GM21786 (cell line): ENCODE measurements around the gene PAQR3.
A peak's percentile ranks its signal among the peaks of the same experiment; 100 is the strongest.

Experiments
- ATAC-seq: cut with Tn5 transposase; IDR thresholded peaks from one replicate; pipeline ENCODE4 v1.9.1; 2021; ENCODE audit not compliant: unreplicated experiment

Gene PAQR3, protein sequence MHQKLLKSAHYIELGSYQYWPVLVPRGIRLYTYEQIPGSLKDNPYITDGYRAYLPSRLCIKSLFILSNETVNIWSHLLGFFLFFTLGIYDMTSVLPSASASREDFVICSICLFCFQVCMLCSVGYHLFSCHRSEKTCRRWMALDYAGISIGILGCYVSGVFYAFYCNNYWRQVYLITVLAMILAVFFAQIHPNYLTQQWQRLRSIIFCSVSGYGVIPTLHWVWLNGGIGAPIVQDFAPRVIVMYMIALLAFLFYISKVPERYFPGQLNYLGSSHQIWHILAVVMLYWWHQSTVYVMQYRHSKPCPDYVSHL

DNA sequence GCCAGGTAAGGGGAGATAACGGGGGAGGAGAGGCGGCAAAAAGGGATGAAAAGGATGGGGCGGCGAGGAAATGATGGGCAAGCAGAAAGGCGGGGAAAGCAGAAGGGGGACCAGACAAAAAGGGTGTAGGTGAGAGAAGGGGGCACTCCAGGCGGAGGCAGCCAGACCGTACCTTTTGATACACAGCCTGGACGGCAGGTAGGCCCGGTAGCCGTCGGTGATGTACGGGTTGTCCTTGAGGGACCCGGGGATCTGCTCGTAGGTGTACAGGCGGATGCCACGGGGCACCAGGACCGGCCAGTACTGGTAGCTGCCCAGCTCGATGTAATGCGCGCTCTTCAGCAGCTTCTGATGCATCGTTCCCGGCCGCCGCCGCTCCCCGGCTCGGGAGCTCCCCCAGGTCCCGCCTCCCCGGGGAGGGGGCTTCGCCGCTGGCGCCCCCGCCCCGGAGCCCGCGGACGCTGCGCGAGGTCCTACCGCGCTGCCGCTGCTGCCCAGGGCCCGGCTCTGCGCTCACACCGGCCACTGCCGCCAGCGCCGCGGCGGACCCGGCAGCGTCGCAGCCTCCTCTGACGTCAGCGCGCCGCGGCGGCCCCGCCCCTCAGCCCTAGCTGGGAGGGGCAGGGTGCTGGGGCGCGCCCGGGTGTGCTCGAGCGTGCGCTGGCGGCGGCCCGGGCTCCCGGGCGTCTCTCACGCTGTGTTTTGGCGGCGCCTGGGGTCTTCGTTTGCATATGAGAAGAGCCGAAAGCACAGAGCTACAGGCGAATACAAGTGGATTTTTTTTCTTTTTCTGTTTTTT is at the start of gene PAQR3:
TSS of gene PAQR3 (minus strand) at position 571 of the 799 bp plus-strand sequence. CDS start at position 357, 214 bp downstream.
- peak; percentile 97 for ATAC-seq

DNA sequence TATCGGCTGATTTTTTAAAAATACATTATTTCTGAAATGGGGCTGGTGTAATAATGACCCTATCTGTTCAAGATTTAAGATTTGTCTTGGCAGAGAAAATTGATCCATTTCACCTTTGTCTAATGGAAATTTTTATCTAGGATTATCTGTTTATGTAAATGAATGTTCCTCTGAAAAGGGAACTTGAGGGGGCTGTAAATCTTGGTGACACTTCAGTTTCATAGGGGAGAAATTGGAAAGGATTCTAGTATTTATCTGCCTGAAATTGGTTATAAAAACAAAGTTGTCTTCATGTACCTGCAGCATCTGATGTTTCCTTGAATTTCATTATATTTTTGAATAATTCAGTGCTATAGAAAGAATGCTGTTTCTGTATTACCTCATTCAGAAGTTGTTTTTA is 48.4 kb upstream of the PAQR3 start:
- no peak for ATAC-seq

DNA sequence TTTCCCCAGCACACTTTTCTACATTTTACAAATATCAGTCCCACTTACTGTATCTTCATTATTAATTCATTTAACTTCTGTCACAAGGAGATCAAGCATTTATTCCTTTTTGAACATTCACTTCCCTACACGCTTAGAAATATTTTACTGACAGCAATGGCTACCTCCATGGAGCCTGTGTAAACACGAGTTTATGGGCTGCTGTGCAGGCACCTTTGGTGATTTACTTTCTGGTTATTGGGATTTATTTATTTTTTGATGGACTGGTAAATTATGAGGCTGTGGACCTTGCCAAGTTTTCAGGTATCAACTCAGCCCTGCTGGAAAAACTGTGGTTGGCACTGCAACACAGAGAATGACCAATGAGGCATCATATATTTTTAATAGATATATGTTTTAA is 45.4 kb upstream of the PAQR3 start:
- ATAC-seq: no peak

DNA sequence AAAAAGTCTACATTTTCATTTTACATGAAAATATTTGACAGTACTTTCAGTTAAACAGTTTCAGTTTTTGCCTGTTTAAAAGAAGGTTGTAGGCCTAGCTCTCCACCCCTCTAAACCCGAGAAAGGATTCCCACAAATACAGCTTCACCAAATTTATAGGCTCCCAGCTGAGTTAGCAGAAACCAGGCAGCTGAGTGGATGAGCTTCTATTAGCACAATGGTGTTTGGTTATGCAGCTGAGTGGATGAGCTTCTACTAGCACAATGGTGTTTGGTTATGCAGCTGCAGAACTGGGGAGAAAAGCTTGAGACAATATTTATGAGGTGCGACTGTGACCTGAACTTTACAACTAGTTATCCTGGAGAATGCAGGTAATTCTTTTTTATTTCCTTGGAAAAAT is 36.6 kb upstream of the PAQR3 start:
- no peak for ATAC-seq

DNA sequence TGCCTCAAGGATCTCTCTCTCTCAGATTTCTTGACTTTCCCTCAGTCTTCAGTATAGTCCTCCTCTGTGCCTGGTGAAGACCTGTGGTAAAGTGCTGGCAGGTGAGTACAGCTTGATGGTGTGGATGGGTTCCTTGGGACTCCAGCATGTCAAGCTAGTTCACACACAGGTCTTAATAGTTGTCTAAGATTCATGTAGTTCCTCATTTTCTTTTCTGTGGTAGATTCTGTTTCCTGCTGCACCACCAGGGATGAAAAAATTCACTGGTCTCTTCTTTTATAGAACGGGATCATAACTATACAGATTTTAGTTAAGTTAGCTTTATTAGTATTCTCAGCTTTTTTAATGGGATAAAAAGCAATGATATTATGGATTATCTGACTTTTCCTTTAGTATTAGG is 32.5 kb upstream of the PAQR3 start:
- ATAC-seq: no peak

DNA sequence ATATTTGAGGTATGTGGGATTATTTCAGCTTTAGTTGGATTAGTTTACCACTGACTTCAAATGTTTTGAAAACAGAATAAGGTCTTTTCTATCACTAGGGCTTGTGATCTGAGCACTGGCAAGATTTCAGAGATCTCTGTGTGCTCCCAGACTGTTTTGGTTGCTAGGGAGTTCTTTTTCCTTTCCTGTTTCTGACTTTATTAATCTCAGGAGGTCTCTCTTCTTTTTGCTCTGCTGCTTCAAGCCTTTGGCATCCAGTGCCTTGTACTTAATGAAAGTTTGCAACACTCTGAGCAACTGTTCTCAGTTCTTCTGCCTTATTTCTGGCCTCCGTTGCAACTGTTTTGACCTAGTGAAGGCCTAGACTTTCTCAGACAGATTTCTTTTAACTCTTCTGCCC is 32.1 kb upstream of the PAQR3 start:
- no peak for ATAC-seq

DNA sequence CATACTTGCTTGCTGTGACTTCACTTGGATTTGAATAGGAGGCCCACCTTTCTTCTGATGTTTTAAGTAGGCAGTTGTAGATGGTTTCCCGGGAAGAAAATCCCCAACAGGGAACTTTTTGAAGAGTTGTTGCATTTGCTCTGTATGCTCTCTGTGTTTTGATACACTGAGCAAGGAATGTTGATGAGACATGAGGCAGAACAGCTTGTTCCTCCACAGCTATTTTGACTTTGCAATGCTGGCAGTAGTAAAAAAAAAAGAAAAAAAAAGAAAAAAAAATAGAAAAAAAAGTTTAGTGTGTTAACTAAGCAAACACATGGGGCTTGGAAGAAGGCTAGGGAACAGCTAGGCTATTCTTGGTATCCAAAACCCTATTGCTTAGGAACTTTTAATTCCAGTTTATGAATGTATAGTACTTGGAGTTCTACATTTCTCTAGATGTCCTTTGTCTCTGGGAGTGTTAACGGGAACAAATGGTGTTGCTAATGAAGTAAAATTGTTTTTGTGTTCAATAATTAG is 23.4 kb upstream of the PAQR3 start:
- no peak for ATAC-seq

DNA sequence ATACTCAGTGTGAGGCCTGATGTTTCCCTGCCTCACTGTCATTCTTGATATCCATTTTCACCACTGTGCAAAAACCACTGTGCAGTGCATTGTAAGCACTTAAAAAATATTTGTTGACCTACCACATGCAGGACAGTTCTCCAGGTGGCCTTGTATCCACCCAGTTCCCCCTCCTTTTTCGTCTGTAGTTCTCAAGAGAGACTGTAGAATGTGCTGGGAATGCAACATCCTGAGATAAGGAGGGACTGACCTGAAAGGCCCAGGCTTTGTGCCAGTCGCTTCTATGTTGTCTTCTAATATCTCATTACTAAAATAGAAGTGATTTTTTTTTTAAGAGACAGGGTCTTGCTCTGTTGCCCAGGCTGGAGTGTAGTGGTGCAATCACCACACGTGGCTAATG is 21.7 kb upstream of the PAQR3 start:
- no peak for ATAC-seq

DNA sequence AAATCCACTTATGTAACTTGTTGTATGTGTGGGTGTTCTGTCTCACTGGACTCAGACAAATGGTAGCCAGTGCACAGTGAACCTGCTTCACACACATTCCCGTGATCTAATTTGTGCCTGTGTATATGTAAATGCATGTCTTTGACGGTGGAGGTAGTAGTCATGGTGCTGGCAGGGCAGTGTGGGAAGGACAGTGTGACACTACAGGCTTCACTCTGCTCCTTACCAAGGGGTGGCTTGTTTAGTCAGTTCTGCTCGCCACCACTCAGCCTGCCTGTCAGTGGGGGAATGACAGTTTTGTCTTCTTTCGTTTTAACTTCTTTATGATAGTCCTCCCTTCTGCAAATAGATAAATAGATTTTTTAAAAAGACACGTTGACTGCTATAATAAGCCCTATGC is 17.7 kb upstream of the PAQR3 start:
- no peak for ATAC-seq

DNA sequence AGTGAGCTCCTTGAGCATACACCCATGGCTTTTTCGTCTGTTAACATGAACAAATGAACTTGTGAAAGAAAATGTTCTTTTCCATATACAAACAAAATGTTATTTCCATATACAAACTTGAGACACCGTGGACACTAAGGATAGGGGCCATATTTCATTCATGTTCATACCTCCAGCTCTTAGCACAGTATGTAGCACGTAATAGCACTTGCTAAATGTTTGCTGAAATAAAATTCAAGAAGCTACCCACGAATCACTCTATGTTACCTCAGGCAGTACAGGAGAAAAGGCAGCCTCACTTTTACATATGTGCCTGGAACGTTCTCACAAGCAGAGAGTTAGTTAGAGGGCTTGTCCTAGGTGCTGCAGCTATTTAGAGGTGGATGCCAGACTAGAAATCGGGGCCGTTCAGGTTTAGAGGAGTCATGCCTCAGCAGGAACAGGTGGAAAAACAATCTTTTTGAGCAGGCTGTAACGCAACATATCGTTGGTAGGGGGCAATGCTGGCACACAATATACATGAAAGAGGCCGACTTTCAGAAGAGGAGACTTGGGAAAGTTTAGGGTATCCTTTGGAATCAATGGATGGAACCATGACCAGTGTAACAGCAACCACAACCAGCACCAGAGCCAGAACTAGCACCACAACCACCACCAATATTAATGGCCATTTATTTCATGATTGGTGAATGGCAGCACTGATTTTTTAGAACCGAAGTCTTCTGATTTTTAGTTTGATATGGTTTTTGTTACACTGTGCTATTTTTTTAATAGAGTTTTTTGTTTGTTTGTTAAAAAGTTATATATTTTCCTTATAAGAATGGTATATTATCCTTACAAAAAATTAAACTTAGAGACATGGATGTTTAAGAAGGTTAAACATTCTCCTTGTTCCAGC is 14.8 kb upstream of the PAQR3 start:
- ATAC-seq: no peak

DNA sequence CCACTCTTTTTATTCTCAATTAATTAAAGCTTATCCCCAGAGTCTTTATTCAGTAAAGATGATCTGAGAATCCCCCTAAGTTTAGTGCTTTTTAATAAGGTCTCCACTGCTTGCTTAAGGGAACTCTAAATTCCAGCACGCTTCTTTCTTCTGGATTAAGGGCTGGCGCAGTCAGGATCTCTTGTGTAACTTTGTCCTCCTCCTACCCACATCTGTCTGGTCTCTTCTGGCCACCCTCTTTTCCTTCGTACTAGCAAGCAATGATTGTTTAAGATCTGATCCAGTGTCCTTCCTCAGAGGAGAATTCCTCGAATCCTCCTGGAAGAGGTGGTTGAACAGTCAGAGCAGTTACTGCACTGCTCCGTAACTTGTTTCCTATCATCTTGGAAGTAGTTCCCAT is 14.0 kb upstream of the PAQR3 start:
- ATAC-seq: no peak

DNA sequence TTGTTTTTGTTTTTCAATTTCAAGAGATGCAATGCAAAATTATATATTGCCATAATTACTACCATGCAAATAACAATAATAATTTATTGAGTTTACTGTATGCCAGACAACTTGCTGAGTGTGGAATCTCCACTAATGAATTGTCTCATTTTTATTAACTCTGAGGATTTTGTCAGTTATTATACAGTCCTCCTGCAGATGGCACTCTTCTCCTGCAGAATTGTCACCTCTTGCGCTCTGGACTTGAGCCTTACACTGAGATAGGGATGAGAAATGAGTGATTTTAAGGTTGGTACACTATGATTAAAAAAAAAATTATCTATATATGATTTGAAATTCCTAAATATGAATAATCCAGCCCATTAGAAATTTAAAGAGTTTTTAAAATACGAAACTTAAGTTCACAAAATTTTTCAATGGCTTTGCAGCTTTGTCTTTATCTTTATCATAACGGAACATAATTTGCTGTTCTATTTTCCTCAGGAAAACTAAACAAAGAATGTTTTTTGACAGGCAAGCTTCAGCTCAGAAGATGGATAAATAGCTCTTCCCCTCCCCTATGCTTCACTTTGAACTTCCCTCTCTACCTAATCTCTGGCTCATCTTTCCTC is 12.7 kb upstream of the PAQR3 start:
- no peak for ATAC-seq

DNA sequence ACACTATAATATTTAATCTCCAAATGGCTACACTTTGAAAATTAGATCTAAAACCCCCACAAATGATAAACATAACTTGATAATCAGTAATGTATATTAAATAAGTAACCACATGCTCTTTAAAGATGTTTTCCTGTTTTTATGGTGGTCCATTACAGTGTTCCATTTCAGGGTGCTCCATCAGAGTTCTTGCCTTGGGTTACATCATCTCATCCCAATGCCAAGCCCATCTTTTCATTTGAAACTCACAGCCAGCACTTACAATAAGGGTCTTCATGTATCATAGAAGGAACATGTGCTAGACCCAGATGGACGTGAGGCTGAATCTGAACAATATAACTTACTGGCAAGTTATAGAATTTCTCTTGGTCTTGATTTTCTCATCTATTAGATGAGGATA is 10.5 kb upstream of the PAQR3 start:
- no peak for ATAC-seq

DNA sequence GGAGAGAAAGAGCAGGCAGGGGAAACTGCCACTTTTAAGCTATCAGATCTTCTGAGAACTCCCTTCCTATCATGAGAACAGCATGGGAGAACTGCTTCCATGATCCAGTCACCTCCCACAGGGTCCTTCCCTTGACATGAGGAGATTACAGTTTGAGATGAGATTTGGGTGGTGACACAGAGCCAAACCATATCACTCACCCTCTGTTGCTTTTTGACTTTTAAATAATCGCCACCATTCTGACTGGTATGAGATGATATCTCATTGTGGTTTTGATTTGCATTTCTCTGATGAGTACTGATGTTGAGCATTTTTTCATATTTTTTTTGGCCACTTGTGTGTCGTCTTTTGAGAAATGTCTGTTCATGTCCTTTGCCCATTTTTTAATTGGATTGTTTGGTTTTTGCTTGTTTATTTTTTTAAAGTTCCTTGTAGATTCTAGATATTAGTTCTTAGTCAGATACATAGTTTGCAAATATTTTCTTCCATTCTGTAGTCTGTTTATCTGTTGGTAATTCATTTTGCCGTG is 6.5 kb upstream of the PAQR3 start:
- ATAC-seq: no peak

DNA sequence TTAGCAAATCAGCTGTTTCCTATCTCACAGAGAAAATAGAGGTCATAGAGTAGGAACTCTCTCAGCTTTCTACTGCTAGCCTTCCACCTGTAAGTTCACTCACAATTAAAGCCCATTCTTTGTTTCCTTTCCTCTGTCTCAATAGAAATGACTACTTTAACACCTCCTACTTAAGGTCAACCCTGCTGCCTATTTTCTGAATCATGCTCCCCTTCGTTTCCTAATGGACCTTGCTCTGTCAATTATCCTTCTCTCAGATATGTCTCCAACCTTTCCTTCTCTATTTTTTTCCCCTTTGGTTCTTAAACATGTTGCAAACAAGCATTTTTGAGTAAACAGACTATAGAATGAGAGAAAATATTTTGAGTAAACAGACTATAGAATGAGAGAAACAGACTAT is 5.1 kb upstream of the PAQR3 start:
- ATAC-seq: no peak

DNA sequence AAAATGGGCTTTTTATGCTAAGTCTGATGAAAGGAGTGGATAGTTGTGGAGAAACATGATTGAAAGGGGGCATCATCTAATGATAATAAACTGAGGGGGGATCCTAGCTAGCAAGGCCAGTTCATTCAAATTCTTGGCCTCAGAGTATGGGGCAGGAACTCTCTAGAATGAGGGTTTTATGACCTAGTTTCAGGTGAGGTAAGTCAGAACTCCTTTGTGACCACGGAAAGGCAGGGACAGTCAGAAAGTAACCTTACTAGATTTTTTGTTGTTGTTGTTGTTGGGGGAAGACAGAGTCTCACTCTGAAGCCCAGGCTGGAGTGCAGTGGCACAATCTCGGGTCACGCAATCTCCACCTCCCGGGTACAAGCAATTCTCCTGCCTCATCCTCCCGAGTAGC is 1.5 kb upstream of the PAQR3 start:
- ATAC-seq: no peak

DNA sequence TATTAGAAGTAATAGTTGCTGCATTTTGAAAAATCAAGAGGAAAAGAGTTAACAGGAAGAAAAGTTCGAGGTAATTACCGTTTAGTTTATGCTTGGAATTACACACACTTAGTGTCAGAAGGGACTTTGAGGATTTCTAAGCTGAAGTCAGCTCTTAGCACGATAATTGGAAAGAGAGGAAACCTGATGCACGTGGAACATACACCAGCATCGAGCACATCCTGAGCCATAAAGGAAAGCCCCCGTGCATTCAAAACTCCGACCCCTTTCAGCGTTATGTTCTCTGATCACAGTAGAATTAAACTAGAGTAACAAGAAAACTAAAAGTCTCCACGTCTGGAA is 400 bp upstream of the PAQR3 start:
- ATAC-seq: peak; percentile 19

DNA sequence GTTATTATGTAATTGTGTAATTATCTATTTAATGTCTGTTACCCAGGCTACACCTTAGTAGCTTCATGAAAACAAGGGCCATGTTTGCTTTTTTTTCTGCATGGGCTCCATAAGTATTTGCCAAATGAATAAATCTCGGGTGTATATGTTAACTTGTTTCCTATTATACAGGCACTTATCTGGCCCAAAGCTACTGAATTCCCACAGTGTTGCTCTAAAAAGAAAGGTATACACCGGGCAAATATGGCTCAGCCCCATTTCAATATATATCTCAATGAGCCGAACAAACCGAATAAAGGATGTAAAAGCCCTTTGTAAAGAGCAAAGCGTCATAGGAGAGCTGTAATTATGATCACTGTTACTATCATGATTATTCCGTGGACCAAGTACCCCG is 767 bp downstream of the PAQR3 start:
- no peak for ATAC-seq

DNA sequence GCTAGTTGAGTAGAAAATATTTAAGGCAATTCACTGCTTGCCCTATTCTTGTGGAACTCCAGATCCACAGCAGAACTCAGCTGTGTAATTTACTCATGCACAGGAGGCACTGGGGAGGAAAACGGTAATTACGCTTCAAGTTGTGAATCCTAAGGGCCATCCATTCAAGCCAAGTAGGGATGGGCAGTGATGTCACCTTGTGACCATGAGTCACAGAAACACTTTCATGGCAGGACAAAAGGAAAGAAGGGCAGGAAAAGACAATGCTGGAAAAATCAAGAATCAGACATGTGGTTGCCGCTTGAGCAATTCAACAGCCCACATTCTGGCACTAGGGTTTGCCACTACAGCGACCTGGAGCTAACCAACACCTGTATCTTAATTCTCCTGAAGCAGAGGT is 1.4 kb downstream of the PAQR3 start:
- no peak for ATAC-seq

DNA sequence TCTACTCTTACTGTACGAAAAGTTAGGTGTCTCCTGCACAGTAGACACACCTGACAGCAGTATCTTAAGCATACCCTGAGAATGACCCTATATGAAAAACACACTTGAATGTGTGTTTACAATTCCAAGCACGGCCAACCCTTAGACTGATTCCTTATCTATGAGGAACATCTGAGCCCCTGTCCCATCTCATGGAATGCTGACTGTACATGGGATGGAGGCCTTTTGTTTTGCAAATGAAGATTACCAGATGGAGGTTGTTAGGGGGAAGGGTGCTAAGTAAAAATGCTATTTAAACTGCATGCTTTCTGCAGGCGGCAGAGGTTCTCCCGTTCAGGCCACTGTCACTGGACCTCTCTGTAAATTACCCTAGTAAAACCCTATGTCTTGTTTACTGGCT is 2.2 kb downstream of the PAQR3 start:
- no peak for ATAC-seq
